ENCODE data around the gene RBMS3.

DNA sequence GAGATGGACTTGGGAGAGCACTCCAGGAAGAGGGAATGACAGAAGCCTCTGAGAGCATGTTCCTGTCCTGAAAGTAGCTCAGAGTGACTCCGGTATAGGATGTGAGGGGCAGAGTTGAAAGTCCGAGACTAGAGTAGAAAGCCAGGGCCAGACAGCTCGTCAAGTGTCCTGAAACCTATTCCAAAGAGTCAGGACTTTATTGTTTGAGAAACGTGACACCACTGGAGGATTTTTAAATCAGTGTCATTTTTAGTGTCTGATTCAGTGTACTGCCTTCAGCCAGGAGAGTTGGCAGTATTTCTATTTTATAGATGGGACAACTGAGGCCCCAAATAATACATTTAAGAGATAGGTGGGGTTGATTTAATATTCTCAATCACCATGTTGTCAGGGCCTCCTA is 1.6 kb upstream of the RBMS3 start:
- TF ChIP-seq, protein P1, sequence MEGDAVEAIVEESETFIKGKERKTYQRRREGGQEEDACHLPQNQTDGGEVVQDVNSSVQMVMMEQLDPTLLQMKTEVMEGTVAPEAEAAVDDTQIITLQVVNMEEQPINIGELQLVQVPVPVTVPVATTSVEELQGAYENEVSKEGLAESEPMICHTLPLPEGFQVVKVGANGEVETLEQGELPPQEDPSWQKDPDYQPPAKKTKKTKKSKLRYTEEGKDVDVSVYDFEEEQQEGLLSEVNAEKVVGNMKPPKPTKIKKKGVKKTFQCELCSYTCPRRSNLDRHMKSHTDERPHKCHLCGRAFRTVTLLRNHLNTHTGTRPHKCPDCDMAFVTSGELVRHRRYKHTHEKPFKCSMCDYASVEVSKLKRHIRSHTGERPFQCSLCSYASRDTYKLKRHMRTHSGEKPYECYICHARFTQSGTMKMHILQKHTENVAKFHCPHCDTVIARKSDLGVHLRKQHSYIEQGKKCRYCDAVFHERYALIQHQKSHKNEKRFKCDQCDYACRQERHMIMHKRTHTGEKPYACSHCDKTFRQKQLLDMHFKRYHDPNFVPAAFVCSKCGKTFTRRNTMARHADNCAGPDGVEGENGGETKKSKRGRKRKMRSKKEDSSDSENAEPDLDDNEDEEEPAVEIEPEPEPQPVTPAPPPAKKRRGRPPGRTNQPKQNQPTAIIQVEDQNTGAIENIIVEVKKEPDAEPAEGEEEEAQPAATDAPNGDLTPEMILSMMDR (IDR thresholded peaks at IDR 0.05): no peak
- TF ChIP-seq POLR2A (IDR thresholded peaks at IDR 0.05): no peak
